Duodenal mucosa (tissue), 2 donors: ENCODE results near the gene CD55.
"Not testable (repeated sequence)": the region's sequence is repeated elsewhere in the genome, so short reads cannot be mapped to it uniquely, and the experiment has no call there.

ENCODE experiments used
- H3K27ac ChIP-seq: one replicate; pipeline ENCODE4 v1.7.0; 2013; ENCODE audit warnings: low read depth, low read length
- H3K27me3 ChIP-seq, 2 donors: one replicate each; pipeline ENCODE4 v1.7.0; 2013; ENCODE audit warnings: low read length in 2 of 2, control low read depth in 1 of 2; ENCODE audit not compliant: insufficient read depth in 2 of 2, control insufficient read depth in 1 of 2
- H3K36me3 ChIP-seq, 2 donors: one replicate each; pipeline ENCODE4 v1.7.0; 2013; ENCODE audit warnings: low read length in 2 of 2, control low read depth in 1 of 2; ENCODE audit not compliant: insufficient read depth in 2 of 2, control insufficient read depth in 1 of 2
- H3K4me1 ChIP-seq, 2 donors: one replicate each; pipeline ENCODE4 v1.7.0; 2013; ENCODE audit warnings: low read length in 2 of 2, control low read depth in 1 of 2; ENCODE audit not compliant: insufficient read depth in 2 of 2, control insufficient read depth in 1 of 2
- H3K4me3 ChIP-seq, 2 donors: one replicate each; pipeline ENCODE4 v1.7.0; 2013; ENCODE audit warnings: low read length in 2 of 2, low read depth in 1 of 2
- H3K9ac ChIP-seq, 2 donors: one replicate each; pipeline ENCODE4 v1.7.0; 2013; ENCODE audit warnings: low read length in 2 of 2, low read depth in 1 of 2
- H3K9me3 ChIP-seq, 2 donors: one replicate each; pipeline ENCODE4 v1.7.0; 2013; ENCODE audit warnings: low read length in 2 of 2, control low read depth in 1 of 2; ENCODE audit not compliant: control insufficient read depth in 1 of 2

CD55 gene

DNA sequence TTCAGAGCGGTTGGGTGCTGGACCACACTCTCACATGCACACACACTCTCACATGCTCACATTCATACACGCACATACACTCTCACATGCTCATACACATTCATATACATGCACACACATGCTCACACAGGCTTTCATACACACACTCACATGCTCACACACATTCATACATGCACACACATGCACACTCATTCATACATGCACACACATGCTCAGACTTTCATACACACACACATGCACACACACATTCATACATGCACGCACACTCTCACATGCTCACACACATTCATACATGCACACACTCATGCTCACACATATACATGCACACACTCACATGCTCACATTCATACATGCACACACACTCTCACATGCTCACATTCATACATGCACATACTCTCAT, 6.0 kb upstream of the CD55 start:
- H3K9me3 ChIP-seq = no peaks in the 10 kb centered on the region
- H3K4me1 ChIP-seq = peaks cover 13% of the 10 kb centered on the region in 2 donors
- no peaks in the 10 kb centered on the region for H3K27me3 ChIP-seq
- no peak overlapping the region for H3K27ac ChIP-seq
- H3K9ac ChIP-seq = no peak overlapping the region
- H3K36me3 ChIP-seq = no peaks in the 10 kb centered on the region
- H3K4me3 ChIP-seq = no peak overlapping the region

DNA sequence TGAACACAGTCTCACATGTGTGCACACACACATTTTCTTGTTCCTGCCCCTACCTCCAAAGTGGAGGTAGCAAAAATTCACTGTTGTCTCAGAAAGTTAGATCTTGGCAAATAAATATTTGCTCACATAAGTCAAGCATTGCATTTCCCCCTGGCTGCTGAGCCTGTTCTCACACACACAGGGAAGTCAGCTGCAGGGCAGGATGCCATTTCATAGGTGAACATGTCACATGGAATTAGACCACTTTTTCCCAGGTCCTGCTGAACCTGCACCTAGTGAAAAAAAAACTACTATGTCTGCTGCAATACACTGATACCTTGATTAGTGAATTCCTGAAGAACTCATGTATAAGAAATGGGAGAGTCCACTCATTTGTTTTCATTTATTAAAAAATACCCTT, 5.3 kb upstream of the CD55 start:
- Histone ChIP-seq H3K9me3 (no peaks in the 10 kb centered on the region), H3K36me3 (no peaks in the 10 kb centered on the region), H3K9ac (no peak overlapping the region), H3K27ac (no peak overlapping the region), H3K4me1 (peaks cover 13 to 15% of the 10 kb centered on the region in 2 donors), H3K4me3 (no peak overlapping the region), H3K27me3 (no peaks in the 10 kb centered on the region)

DNA sequence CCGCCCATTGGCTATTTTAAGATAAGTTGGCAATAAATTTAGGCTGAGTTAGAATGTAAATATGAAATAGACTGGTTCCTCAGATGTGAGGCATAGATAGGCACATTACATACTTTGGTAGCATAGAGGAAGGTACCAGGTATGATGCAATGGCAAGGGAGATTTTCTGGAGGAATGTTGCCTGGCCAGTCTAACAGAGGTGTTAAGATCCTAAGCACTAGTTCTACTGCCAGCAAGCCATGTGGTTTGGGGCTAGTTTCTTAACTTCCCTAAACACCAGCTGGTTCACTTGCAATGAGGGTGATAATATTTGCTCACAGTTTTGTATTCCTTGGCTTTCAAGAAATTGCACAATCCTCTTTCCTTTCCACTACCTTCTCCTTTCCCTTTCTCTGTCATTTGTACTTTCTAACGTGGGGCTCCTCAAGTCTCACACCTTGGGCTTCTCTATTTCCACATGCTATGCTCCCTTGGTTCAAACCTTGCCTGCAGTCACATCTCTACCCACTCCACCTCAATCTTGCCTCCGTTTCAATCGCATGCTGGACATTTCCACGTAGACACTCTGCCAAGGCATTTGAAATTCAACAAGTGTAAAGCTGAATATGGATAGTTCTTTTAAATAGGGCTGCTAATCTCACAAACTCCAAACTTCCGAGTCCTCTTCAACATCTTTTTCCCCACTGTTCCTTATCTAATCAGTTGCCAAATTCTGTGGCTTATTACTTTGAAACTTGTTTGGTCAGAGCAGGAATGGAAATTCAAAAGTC, 4.7 kb upstream of the CD55 start:
- H3K9ac ChIP-seq = no peak overlapping the region

DNA sequence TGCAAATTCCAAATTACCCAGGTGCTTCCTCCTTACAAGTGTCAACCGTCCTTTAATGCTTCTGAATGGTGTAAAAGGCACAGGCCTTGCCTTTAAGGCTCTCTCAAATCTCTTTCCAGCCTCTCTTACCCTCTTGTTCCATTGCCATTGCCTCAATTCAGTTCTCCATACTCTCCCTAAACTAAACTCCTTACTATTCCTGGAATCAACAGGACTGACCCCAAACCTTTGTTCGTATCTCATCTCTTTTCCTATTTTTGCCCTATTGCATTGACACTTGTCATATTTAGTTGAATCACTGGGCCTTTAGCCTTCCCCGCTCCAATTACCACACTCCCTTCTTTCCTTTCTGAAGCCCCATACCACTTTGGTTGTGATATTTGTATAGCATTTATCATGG, 3.9 kb upstream of the CD55 start:
- no peaks in the 10 kb centered on the region for H3K9me3 ChIP-seq
- no peak overlapping the region for H3K4me3 ChIP-seq
- peaks cover 13 to 17% of the 10 kb centered on the region in 2 donors for H3K4me1 ChIP-seq
- H3K9ac ChIP-seq = no peak overlapping the region
- H3K27me3 ChIP-seq = no peaks in the 10 kb centered on the region
- H3K36me3 ChIP-seq = no peaks in the 10 kb centered on the region
- no peak overlapping the region for H3K27ac ChIP-seq

More for the DNA sequence above, 4.7 kb upstream of the CD55 start:
- Histone ChIP-seq H3K4me1 (peaks cover 13 to 17% of the 10 kb centered on the region in 2 donors), H3K4me3 (no peak overlapping the region), H3K27ac (no peak overlapping the region), H3K27me3 (no peaks in the 10 kb centered on the region), H3K9me3 (no peaks in the 10 kb centered on the region), H3K36me3 (no peaks in the 10 kb centered on the region)

DNA sequence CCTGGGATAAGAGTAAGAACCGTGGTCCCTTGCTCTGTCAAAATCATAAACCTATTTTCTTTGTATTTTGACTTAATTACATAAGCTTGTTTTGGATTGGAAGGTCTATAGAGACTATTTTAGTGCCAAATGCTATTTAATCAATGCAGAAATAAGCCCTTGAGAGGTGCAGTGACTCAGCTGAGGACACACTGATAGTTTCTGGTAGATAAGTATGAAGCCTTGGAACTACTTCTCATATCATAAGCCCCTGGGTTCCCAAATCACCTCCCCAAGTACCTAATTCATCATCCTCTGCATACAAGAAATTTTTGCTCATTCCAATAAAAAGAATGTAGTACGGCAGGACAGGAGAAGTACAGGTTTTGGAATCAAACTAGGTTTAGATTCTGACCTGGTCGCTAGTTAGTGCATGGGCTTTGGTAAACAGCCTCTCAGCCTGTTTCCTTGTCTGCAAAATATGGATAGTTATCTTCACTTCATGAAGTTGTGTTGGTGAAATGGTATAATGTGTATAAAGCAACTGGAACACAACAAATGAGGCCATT, 3.3 kb upstream of the CD55 start:
- Histone ChIP-seq H3K9ac (no peak overlapping the region), H3K27ac (no peak overlapping the region)

DNA sequence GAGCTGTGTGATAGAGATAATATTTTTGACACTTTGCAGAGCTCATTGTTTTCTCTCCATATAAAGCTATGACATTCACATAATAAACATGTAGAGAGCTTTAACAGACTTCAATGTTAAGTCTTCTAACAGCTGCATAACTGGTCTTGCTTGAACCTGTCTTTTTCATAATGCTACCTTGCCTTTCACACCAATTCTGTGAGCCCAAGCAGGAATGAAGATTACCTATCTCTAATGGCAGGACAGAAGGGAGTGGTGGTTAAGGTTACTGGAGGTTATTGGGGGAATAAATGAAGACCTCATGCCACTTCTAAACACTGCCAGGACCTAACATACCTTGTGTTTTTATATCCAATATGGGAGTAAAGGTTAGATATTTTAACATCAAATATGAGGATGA, 2.3 kb upstream of the CD55 start:
- Histone ChIP-seq H3K4me3 (no peak overlapping the region), H3K9ac (no peak overlapping the region), H3K27ac (no peak overlapping the region), H3K36me3 (peaks cover 0 to 3% of the 10 kb centered on the region in 2 donors), H3K4me1 (peaks cover 13 to 17% of the 10 kb centered on the region in 2 donors), H3K27me3 (no peaks in the 10 kb centered on the region), H3K9me3 (no peaks in the 10 kb centered on the region)

More for the DNA sequence above, 3.3 kb upstream of the CD55 start:
- Histone ChIP-seq H3K36me3 (no peaks in the 10 kb centered on the region), H3K27me3 (no peaks in the 10 kb centered on the region), H3K4me1 (peaks cover 13 to 17% of the 10 kb centered on the region in 2 donors), H3K9me3 (no peaks in the 10 kb centered on the region), H3K4me3 (no peak overlapping the region)

GRCh38 chr1:207320105-207320504, 1.4 kb upstream of the CD55 start:
- H3K4me1 ChIP-seq = peaks cover 13 to 17% of the 10 kb centered on the region in 2 donors
- not testable (repeated sequence) for H3K36me3 ChIP-seq, H3K27me3 ChIP-seq, H3K27ac ChIP-seq, H3K4me3 ChIP-seq, H3K9me3 ChIP-seq, H3K9ac ChIP-seq

GRCh38 chr1:207321790-207322645, 540 bp downstream of the CD55 start:
- no peaks in the 10 kb centered on the region for H3K27me3 ChIP-seq
- H3K4me3 ChIP-seq = peak overlapping the region; percentile 81
- H3K9me3 ChIP-seq = no peaks in the 10 kb centered on the region
- H3K36me3 ChIP-seq = peaks cover 10 to 15% of the 10 kb centered on the region in 2 donors
- H3K9ac ChIP-seq = peak overlapping the region; percentile 79 to 96
- H3K4me1 ChIP-seq = peaks cover 8 to 10% of the 10 kb centered on the region in 2 donors
- H3K27ac ChIP-seq = peak overlapping the region; percentile 90

DNA sequence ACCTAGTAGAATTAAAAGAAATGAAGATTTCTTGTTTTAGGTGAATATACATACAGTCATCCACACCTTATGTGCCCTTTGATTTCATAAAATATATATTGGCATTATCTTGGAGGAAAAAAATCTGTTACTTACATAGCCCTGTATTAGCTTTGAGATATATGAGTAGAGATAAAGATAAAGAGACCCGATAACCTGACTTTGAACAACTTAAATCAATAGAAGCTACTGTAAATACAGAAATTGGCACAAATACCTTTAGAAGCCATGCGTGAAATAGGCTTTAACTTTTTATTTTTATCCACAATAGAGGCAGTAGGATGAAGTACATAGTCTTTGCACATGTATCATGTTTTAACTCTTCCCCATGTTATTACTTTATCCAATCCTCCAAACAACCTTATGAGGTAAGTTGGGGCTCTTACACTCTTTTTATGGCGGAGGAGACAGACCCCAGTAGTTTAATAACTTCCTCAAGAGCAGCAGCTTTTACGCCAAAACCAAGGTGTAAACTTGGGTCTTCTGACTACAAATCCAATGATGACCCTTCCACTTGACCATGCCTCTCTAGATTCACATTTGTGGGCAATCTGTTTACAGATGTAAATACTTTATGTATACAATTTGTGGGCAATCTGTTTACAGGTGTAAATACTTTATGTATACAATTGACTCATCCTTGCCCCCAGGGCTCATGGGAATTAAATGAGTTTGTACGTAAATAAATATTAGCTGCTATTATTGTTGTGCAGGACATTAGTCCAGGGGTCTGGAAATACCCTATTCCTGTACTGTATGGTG, 2.1 kb downstream of the CD55 start:
- H3K9ac ChIP-seq = peak overlapping the region; percentile 10 to 40
- H3K36me3 ChIP-seq = peaks cover 26 to 30% of the 10 kb centered on the region in 2 donors
- H3K9me3 ChIP-seq = no peaks in the 10 kb centered on the region
- H3K4me1 ChIP-seq = peaks cover 0 to 3% of the 10 kb centered on the region in 2 donors
- no peaks in the 10 kb centered on the region for H3K27me3 ChIP-seq
- H3K27ac ChIP-seq = no peak overlapping the region
- H3K4me3 ChIP-seq = peak overlapping the region; percentile 40 to 50
